ENCODE measurements around the gene RTN4RL1. TPM values are rescaled to one million over a fixed set of nuclear protein-coding genes. Genes with fewer than 3 reads are reported as not detected.

The RTN4RL1 gene
- total and polyA plus RNA-seq, 9 of the 15 experiments (the other 6 are each of a cell fraction or from before 2014, with no cell fraction given): 0.04 to 0.06 (median 0.04) TPM; not detected in 5

DNA sequence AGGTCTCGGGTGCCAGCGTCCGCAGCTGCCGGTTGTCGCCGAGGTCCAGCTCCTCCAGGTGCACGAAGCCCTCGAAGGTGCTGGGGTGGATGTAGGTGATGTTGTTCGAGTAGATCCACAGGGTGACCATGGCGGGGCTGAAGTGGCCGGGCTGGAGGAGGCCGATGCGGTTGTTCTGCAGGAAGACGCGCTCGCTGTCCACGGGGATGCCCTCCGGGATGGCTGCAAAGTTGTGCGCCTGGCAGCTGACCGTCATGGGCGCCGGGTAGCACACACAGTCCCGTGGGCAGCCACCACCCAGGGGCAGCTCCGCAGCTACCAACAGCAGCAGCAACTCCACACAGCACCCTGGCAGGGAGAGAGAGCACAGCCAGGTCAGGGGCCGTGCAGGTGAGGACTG lies 87.7 kb downstream of the RTN4RL1 start:
- Histone ChIP-seq H4K20me1 (replicated peaks; ENCODE audit: control insufficient read depth, insufficient read depth, low read length) (no peaks in the 10 kb centered on the region), H3K4me1 (replicated peaks in 1 of 2; ENCODE audit: control insufficient read depth in 2 of 2, insufficient read depth in 2 of 2, low read length in 2 of 2) (peaks cover 0 to 30% of the 10 kb centered on the region in 2 experiments; a peak in 2 of 5 replicates), H3K9me1 (ENCODE audit: control insufficient read depth, insufficient read depth, low read length) (no peaks in the 10 kb centered on the region), H3K9me3 (replicated peaks; ENCODE audit: control insufficient read depth, insufficient read depth, low read depth, low read length) (no peaks in the 10 kb centered on the region), H2AFZ (ENCODE audit: low read depth, low read length) (no peak overlapping the region), H3K27ac (ENCODE audit: extremely low read depth, low read depth, low read length) (no peak overlapping the region), H3K4me3 (no peak overlapping the region), H3K79me2 (ENCODE audit: control insufficient read depth, insufficient read depth, low read length) (no peaks in the 10 kb centered on the region), H3K36me3 (ENCODE audit: control insufficient read depth, insufficient read depth, low read length) (no peaks in the 10 kb centered on the region), H3K4me2 (ENCODE audit: insufficient read depth, low read length) (no peak overlapping the region), H3K27me3 (ENCODE audit: control insufficient read depth in 2 of 2, insufficient read depth in 2 of 2, low read length in 2 of 2) (peaks cover 20 to 80% of the 10 kb centered on the region in 2 experiments; a peak in 4 of 5 replicates), H3K9ac (ENCODE audit: insufficient read depth in 1 of 2, low read depth in 2 of 2, low read length in 2 of 2) (no peak overlapping the region)
- BruUV-seq (replicated peaks): no TSS peak
- 36% methylated on average over 14 of the region's 25 CpGs for WGBS (ENCODE audit: insufficient coverage, low coverage, missing lambda C conversion rate)
- intact Hi-C loops (cut with micrococcal nuclease) (no loop called here), in situ Hi-C loops (cut with MboI) (no loop called here)
- FAIRE-seq (no peak), ATAC-seq (no peak), DNase-seq (ENCODE audit: extremely low read depth in 1 of 4, low spot score in 3 of 4) (no peak)
- TF ChIP-seq ZKSCAN1 (IDR thresholded peaks at IDR 0.05; ENCODE audit: low read depth, low read length): no peak
- TF ChIP-seq E2F1 (CRISPR knock-in tag; IDR thresholded peaks at IDR 0.05): no peak
- no peak for TF ChIP-seq SUPT5H (IDR thresholded peaks at IDR 0.05)
- TF ChIP-seq CEBPB (tag; IDR thresholded peaks at IDR 0.05): no peak
- no peak for TF ChIP-seq MCM3 (IDR thresholded peaks at IDR 0.05)
- TF ChIP-seq, protein P1, sequence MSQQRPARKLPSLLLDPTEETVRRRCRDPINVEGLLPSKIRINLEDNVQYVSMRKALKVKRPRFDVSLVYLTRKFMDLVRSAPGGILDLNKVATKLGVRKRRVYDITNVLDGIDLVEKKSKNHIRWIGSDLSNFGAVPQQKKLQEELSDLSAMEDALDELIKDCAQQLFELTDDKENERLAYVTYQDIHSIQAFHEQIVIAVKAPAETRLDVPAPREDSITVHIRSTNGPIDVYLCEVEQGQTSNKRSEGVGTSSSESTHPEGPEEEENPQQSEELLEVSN (IDR thresholded peaks at IDR 0.05; ENCODE audit: borderline replicate concordance in 1 of 2, extremely low read depth in 1 of 2, insufficient read depth in 1 of 2, insufficient read length in 1 of 2, low read depth in 1 of 2, low read length in 1 of 2, poor library complexity in 1 of 2, severe bottlenecking in 1 of 2): no peak
- TF ChIP-seq HOXB6 (CRISPR knock-in tag; IDR thresholded peaks at IDR 0.05; ENCODE audit: borderline replicate concordance): no peak
- TF ChIP-seq ZBTB12 (CRISPR knock-in tag; IDR thresholded peaks at IDR 0.05): no peak
- TF ChIP-seq SMAD2 (IDR thresholded peaks at IDR 0.05; ENCODE audit: low read depth, low read length): no peak
- TF ChIP-seq ZNF253 (CRISPR knock-in tag; conservative IDR thresholded peaks at IDR 0.05): no peak
- no peak for TF ChIP-seq ZNF76 (CRISPR knock-in tag; IDR thresholded peaks at IDR 0.05; ENCODE audit: borderline replicate concordance)
- no peak for TF ChIP-seq OTX1 (CRISPR knock-in tag; IDR thresholded peaks at IDR 0.05)
- TF ChIP-seq GATA2 (CRISPR knock-in tag; IDR thresholded peaks at IDR 0.05): no peak
- no peak for TF ChIP-seq ZNF263 (CRISPR knock-in tag; IDR thresholded peaks at IDR 0.05; ENCODE audit: borderline replicate concordance)
- no peak for TF ChIP-seq HNRNPH1 (optimal IDR thresholded peaks at IDR 0.05; ENCODE audit: low read depth, low read length)
- TF ChIP-seq ZNF445 (CRISPR knock-in tag; IDR thresholded peaks at IDR 0.05; ENCODE audit: low read depth): no peak
- ChIA-PET CTCF (ENCODE audit: low intra/inter-chr PET ratio) (no interaction called here), POLR2A (interaction anchor here (0.9 kb wide), 1 partner anchor 19 kb away, joined by 3 read pairs; no protein-coding TSS in a partner anchor)
